Measurements from ENCODE around the gene HCFC1.
A peak's percentile ranks its signal among the peaks of the same experiment; 100 is the strongest.

HCFC1 gene

DNA sequence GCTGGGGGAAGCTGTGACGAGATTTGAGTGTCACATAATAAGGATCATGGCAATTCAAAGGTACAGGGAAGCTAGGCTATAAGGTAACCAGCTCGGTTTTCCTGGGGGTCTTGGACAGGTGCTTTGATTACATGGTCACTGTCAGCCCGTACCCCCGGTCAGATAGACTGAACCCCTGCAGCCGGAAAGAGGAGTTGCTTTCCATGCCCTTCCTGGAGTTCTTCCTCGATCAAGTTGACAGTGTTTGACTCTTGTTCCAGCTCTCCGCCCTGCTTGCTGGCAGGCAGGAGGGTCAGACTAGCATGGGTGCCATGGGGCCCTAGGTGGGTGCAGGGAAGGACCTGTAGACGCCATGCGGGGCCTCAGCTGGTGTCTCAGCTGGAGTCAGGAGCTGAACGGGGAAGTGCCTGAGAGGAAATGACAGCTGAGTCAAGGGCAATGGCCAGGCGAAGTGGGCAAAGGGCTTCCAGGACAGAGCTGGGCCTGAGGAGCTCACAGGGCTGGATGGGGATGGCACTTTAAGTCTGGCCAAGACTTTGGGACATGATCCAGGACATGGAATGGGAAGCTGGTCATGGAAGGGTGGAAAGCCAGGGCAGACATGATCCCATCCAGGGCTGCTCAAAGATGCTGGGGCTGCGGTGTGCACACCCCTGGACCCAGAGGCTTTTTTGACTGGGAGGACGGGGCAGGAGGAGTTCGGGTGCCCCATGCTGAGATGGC, 2.5 kb upstream of the HCFC1 start:
- TF ChIP-seq, protein P1, sequence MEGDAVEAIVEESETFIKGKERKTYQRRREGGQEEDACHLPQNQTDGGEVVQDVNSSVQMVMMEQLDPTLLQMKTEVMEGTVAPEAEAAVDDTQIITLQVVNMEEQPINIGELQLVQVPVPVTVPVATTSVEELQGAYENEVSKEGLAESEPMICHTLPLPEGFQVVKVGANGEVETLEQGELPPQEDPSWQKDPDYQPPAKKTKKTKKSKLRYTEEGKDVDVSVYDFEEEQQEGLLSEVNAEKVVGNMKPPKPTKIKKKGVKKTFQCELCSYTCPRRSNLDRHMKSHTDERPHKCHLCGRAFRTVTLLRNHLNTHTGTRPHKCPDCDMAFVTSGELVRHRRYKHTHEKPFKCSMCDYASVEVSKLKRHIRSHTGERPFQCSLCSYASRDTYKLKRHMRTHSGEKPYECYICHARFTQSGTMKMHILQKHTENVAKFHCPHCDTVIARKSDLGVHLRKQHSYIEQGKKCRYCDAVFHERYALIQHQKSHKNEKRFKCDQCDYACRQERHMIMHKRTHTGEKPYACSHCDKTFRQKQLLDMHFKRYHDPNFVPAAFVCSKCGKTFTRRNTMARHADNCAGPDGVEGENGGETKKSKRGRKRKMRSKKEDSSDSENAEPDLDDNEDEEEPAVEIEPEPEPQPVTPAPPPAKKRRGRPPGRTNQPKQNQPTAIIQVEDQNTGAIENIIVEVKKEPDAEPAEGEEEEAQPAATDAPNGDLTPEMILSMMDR (IDR thresholded peaks at IDR 0.05; ENCODE audit: low read depth, low read length), result no peak
- DNase-seq (ENCODE audit: low read depth, low spot score), result no peak
- no peak overlapping the region for H3K4me3 ChIP-seq (ENCODE audit: low read depth, low read length)
- in situ Hi-C loops (cut with HindIII; ENCODE audit: low sequenced_read_pairs), result no loop called here

DNA sequence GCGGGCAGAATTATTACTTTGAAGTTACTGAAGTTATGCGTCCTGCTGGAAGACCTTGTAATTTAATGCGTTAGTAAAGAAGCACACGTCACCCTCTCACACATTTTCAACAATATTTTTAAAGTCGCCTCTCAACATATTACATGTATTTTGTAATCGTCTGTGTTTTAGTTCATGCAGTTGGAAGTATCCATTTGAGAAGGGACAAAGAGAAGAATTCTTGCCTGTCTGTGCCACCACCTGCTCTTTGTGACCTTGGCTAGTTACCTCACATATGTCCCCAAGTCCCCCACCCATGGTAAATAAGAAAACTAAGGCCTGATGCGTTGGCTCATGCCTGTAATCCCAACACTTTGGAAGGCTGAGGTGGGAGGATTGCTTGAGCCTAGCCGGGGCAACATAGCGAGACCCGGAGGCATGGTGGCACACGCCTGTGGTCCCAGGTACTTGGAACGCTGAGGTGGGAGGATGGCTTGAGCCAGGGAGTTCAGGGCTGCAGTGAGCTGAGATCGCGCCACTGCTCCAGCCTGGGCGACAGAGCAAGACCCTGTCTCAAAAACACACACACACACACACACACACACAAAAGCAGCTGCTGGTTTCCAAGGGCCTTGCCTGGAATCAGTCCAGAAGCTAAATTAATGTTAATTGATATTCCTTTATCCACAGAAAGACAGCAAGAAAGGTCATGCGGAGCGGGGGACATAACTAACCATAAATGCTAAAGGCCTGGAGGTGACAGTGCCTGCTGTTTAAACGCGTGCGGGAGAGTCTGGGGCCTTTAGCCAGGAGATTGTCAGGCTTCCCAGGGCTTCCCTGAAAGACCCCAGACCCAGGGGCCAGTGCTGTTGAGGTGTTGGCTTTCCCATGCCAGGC, 1.7 kb upstream of the HCFC1 start:
- TF ChIP-seq, protein P1 (IDR thresholded peaks at IDR 0.05; ENCODE audit: low read depth, low read length), result no peak
- DNase-seq (ENCODE audit: low read depth, low spot score), result no peak
- H3K4me3 ChIP-seq (ENCODE audit: low read depth, low read length), result peak overlapping the region; percentile 54
- in situ Hi-C loops (cut with HindIII; ENCODE audit: low sequenced_read_pairs), result no loop called here

DNA sequence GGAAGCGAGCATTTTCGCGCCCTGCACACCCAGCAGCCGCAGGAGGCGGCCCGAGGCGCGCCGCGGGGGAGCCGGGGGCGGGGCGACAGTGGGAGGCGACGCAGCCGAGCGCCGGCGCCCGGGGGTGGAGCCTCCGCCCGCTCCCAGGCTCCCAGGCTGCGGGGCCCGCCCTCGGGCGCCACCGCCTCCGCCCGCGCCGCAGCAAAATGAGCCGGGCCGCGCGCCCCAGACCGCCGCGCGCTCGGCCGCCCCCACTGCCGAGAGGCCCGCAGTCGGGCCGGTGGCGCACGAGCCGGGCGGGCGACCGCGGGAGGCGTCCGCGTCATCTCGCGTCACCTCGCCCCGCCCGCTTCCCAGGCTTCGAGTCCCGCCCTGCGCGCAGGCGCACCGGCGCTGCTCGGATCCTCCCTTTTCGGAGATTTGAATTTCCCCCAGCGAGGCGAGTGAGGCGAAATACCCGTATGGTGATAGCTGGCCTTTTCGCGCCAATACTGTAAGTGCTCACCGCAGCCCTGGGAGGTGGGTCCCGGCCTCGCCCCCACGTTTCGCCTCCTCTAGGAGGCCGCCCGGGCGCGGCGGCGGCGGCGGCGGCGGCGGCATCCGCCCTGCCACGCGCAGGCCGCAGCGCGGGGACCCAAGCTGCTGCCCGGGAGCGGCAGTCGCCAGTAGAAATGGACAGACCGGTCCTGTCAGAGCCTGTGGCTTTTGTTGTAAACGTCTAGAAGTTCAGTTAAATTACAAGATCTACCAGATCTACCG, 929 bp upstream of the HCFC1 start, which contains the start of gene TMEM187:
Gene TMEM187 (plus strand): TSS at position 387 of the 759 bp plus-strand sequence. CDS start 9,309 bp downstream, outside the sequence.
- H3K4me3 ChIP-seq (ENCODE audit: low read depth, low read length), result peak within 1 kb of the TSS; percentile 97
- DNase-seq (ENCODE audit: low read depth, low spot score), result peak; percentile 91
- TF ChIP-seq, protein P1 (IDR thresholded peaks at IDR 0.05; ENCODE audit: low read depth, low read length), result no peak
- in situ Hi-C loops (cut with HindIII; ENCODE audit: low sequenced_read_pairs), result no loop called here

DNA sequence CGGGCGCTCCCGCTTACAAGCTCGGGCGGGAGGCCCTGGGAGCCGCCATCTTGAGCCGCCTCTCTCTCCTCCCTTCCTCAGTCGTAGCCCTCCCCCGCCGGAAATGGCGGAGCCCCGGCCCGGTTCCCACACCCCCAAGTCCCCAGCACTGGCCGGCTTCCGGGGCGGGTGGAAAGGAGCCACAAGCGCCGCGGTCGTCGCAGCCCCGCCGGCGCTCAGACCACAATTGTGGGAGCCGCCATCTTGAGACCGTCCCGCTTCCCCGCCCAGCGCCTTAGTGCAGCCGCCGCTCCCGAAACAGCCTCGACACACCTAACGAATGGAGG, 531 bp downstream of the HCFC1 start:
- TF ChIP-seq, protein P1 (IDR thresholded peaks at IDR 0.05; ENCODE audit: low read depth, low read length), result no peak
- peak overlapping the region; percentile 97 for H3K4me3 ChIP-seq (ENCODE audit: low read depth, low read length)
- DNase-seq (ENCODE audit: low read depth, low spot score), result peak; percentile 95
- in situ Hi-C loops (cut with HindIII; ENCODE audit: low sequenced_read_pairs), result no loop called here

DNA sequence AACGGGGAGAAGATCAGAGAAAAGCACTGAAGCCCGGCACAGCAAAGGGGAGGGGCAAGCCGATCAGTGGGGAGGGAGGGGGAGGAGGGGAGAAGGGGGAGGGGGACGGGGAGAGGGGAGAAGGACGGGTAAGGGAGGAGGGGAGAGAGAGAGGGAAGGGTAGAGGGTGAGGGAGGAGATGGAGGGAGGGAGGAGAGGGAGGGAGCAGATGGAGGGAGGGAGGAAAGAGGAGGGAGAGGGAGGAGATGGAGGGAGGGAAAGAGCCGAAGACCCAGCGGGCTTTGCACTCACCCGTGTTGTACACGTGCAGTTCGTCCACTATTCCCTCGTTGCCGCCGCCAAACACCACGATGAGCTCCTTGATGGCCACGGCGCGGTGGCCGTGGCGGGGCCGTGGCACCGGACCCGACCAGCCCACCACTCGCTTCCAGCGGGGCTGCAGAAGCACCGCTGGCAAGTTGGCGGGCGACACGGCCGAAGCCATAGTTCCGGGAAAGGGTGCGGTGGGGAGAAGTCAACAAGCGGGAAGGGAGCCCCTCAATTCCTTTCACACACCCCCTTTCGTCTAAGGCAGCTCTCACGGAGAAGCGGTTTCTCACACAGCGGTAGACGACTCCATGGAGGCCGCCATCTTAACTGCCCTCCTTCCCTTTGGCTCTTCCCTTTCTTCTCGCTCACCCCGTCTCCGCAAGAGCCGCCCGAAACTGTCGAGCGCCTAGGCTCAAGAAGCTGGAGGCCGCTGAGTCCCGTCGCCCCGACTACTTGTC, 1.1 kb downstream of the HCFC1 start:
- peak; percentile 72 for DNase-seq (ENCODE audit: low read depth, low spot score)
- in situ Hi-C loops (cut with HindIII; ENCODE audit: low sequenced_read_pairs), result no loop called here

More for the DNA sequence above, 1.1 kb downstream of the HCFC1 start:
- TF ChIP-seq, protein P1 (IDR thresholded peaks at IDR 0.05; ENCODE audit: low read depth, low read length), result no peak
- peak overlapping the region; percentile 97 for H3K4me3 ChIP-seq (ENCODE audit: low read depth, low read length)

Measured in astrocyte of the spinal cord (primary cell).